GM19025 (cell line): Measurements from ENCODE around the gene MYH16.
"Not testable (repeated sequence)": the region's sequence is repeated elsewhere in the genome, so short reads cannot be mapped to it uniquely, and the experiment has no call there.

Experiments
- ATAC-seq: cut with Tn5 transposase; IDR thresholded peaks from one replicate; pipeline ENCODE4 v1.9.1; 2021; ENCODE audit warnings: mild to moderate bottlenecking, low read depth, moderate library complexity; ENCODE audit not compliant: unreplicated experiment

The MYH16 gene

GRCh38 chr7:99257065-99257464 lies 15.6 kb upstream of the MYH16 start:
- no peak for ATAC-seq

GRCh38 chr7:99257675-99258074 lies 15.0 kb upstream of the MYH16 start:
- no peak for ATAC-seq

DNA sequence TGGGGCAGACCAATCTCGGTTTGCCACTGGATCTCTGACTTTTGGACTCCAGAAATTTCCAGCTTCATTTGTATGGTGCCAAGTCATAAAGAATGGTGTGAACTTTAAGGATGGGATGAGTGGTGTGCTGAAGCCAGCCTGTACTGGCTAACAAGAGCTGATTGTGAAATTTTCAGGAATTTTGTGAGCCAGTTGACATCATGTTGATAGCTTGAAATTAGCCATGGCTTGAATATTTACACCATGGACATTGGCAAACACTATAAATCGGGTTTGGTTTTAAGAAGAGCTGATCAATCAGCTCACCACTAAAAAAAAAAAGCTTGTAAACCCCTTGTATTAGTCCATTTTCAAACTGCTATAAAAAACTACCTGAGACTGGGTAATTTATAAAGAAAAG lies 14.1 kb upstream of the MYH16 start:
- no peak for ATAC-seq

DNA sequence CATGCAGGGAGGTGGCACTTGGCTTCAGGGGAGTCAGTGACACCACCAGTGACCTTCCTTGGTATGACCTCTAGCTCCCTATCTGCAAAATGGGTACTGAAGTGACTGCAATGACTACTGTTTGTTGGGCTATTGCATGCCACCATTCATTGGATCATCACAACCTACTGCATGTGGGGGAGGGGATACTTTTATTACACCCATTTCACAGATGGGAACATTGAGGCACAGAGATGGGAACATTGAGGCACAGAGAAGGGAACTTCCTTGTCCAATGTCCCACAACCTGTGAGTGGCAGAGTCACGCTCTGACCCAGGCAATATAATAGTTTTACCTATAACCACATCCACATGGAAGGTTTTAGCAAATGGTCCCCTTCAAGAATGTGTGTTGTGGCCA lies 12.2 kb upstream of the MYH16 start:
- ATAC-seq, result no peak

DNA sequence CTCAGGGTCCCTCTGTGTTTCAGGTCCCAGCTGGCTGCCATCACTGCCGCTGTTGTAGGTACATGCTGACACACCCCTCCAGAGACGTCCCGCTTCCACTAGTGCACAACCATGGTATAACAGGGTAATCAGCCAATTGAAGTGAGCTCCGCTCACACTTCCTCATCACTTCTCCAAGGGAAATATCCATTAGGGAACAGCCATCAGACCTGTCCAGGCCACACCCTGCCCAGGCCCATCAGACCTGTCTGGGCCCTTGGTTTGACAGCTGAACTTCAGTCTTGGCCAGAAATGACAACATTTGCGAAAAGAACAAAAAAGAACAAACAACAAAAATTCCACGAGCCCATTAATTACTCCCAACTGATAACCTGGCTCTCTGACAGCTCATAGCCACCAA lies 11.0 kb upstream of the MYH16 start:
- ATAC-seq, result no peak

DNA sequence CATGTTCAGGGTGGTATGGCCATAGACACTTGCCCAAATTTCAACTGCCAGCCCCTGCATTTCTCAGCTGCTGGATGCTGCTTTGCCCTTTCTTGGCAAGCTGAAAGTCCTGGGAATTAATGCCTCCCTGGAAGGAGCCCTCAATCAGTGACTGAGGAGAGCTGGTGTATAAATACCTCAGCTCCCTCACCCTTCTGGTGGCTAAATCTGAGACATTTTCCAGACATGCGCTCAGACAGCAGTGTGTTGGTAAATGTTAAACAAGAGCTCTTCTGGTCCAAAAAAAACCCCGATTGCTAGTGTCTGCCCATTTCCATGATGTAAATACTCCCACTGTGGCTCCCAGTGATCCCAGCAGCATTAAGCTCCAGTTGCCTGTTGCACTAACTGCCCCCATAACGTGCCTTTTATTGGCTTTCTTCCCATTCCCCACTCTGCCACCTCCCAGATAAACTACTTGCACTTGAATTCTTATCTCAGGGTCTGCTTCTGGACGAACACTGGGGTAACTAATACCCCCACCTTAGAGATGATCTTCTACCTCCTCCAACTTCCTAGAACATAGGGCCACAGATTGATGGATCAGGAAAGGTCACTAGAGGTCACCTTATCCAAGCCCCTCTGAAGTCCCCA lies 6.7 kb upstream of the MYH16 start:
- no peak for ATAC-seq

- ATAC-seq, result no peak
Observed at GRCh38 chr7:99267481-99267840, 5.2 kb upstream of the MYH16 start.

DNA sequence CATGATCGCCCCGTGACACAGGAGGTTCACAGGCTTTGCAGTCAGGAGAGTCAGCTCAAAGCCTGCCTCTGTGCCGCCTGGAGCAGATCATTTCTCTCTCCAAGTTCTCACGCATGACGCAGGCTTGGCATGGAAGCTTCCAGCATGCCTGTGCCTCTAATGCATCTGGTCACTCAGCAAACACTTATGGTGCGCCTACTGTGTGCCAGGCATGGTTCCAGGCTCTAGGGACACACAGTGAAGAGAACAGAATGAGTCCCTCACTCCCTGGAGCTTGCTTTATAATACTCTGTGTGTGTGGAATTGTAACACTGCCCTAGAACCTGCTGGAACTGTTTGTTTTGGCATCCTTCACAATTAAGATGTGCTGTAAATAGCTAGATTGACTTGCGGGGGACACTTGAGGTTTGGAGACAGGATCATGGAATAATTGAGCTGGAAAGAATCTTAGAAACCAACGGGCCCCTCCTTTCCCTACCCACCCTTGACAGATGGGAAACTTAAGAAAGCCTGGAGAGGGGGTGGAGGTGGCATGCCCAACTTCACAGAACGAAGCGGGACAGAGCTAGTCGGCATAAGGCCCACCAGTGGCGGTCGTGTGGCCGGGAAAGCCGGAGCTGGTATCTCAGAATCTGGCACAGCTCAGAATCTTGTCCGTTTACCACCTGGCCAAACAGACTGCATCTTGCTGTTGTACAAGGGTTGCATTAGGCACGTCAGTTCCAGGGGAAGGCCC lies 4.6 kb upstream of the MYH16 start:
- no peak for ATAC-seq

DNA sequence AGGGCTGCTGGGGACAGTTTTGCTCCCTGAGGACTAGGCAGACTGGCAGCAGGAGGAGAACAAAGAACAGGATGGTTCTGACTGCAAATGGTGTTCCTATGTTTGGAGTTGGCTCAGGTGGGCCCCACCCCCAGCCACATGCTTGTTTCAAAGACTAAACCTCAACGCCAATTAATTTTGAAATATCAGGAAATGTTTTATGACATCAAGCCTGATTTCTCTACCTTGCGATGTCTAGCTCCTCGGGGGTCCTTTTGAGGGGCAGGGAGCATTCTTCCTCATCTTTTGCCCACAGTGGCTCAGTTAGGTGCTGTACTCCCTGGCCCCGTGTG lies 4.1 kb upstream of the MYH16 start:
- no peak for ATAC-seq

DNA sequence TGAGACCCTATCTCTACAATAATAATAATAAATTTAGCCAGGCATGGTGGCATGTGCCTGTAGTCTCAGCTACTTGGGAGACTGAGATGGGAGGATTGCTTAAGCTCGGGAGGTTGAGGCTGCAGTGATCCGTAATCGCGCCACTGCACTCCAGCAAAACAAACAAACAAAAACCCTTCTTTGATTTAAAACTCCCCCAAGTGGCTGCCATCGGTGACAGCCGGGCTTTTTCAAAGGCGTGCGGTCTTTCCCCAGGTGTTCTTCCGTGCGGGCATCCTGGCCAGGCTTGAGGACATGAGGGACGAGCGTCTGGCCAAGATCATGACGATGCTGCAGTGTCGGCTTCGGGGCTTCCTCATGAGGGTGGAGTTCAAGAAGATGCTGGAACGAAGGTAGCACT lies 1.9 kb upstream of the MYH16 start:
- no peak for ATAC-seq

- not testable (repeated sequence) for ATAC-seq
Observed at GRCh38 chr7:99273561-99273960, 922 bp downstream of the MYH16 start.

DNA sequence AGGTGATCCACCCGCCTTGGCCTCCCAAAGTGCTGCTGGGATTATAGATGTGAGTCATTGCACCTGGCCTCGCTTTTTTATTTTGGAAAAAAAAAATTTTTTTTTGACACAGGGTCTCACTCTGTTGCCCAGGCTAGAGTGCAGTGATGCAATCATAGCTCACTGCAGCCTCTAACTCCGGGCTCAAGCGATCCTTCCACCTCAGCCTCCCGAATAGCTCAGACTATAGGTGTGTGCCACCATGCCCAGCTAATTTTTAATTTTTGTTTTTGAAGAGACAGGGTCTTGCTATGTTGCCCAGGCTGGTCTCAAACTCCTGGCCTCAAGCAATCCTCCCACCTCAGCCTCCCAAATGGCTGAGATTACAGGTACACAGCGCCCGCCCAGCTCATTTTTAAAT lies 2.3 kb downstream of the MYH16 start:
- ATAC-seq, result not testable (repeated sequence)

- ATAC-seq, result no peak
Observed at GRCh38 chr7:99275496-99275895, 2.9 kb downstream of the MYH16 start.

DNA sequence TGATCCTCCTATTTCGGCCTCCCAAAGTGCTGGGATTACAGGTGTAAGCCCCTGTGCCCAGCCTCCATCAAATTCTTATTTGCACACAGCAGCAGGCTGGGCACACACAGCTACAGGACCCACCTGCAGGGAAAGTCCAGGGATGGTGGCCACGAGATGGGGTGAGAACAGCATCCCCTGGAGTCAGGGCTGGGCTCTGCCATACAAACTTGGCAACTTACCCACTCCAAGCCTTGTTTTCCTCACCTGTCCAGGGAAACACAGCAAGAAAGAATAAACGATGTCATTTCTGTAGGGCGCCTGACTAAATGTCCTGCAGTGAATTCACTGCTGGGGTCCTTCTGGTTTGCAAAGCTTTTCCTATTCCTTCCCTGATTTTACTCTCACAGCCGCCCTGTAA lies 5.5 kb downstream of the MYH16 start:
- no peak for ATAC-seq

GRCh38 chr7:99284165-99284564 lies 11.5 kb downstream of the MYH16 start:
- not testable (repeated sequence) for ATAC-seq

- ATAC-seq, result no peak
Observed at GRCh38 chr7:99287779-99288534, 15.3 kb downstream of the MYH16 start.

GRCh38 chr7:99289185-99289584 lies 16.5 kb downstream of the MYH16 start:
- ATAC-seq, result no peak

- ATAC-seq, result not testable (repeated sequence)
Observed at GRCh38 chr7:99290148-99290547, 17.5 kb downstream of the MYH16 start.

DNA sequence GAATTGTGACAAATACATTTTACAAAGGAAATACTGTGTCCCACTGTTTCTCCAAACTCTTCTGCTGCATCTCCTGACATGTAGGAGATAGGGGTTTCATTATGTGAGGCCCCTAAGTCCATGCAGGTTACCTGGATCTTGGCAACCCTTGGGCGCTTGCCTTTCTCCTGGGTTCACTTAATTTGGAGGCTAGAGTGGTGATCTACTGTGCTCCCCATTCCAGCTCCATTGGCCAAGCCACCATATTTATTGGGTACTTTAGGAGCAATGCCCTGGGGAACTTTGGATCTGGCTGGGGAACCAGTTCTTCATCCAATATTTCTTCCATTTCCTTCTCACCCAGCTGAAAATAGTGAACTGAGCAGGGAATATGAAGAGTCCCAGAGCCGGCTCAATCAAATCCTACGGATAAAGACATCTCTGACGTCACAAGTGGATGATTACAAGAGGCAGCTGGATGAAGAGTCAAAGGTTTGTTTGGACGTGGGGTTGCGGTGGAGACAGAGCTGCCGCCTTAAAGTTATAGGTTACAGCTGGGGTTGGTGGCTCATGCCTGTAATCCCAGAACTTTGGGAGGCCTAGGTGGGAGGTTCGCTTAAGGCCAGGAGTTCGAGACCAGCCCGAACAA lies 18.5 kb downstream of the MYH16 start:
- no peak for ATAC-seq

GRCh38 chr7:99292127-99292526 lies 19.5 kb downstream of the MYH16 start:
- ATAC-seq, result no peak

GRCh38 chr7:99293167-99293566 lies 20.5 kb downstream of the MYH16 start:
- no peak for ATAC-seq
